Measurements from ENCODE around the gene ALDH1B1. TPM values are rescaled to one million over a fixed set of nuclear protein-coding genes. Genes with fewer than 3 reads are reported as not detected.

The ALDH1B1 gene
- polyA plus RNA-seq, 1 donor (not counting 4 experiments of a cell fraction or from before 2014, with no cell fraction given): 14.4 TPM

DNA sequence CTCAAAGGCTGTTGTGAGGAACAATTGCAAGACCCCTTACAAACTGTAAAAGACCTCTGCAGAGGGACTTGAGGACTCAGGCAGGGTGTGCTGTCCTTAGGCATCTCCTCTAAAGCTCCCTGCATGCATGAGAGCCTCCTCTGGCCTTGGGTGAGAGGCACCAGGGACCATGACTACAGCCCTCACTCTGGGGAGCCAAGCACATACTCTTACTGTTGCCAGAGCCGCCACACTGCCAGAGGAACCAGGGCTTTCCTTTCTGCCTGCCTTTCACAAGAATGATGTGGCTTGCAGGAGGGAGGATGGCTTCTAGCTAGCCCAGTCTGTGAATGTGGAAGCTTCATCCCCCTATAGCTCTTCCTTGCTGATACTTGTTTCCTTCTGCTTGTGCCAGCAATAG lies 25.9 kb downstream of the ALDH1B1 start:
- Histone ChIP-seq H3K4me3 (ENCODE audit: control insufficient read depth in 2 of 3, extremely low read depth in 1 of 3, insufficient read depth in 2 of 3, low read depth in 1 of 3, low read length in 3 of 3) (no peak overlapping the region), H3K79me2 (ENCODE audit: control insufficient read depth, insufficient read depth, low read length) (no peaks in the 10 kb centered on the region), H3K4me1 (ENCODE audit: control insufficient read depth, extremely low read depth, insufficient read depth, low read length) (no peaks in the 10 kb centered on the region), H3K4me2 (ENCODE audit: control insufficient read depth, extremely low read depth, insufficient read depth, low read depth, low read length) (no peak overlapping the region), H3K27ac (ENCODE audit: control insufficient read depth, insufficient read depth, low read length) (no peak overlapping the region), H3K9ac (ENCODE audit: control insufficient read depth, extremely low read depth, insufficient read depth, low read length) (no peak overlapping the region), H3K9me1 (ENCODE audit: control insufficient read depth, extremely low read depth, insufficient read depth, low read length) (no peaks in the 10 kb centered on the region), H3K36me3 (ENCODE audit: control insufficient read depth in 2 of 2, extremely low read depth in 1 of 2, insufficient read depth in 2 of 2, low read length in 2 of 2) (no peaks in the 10 kb centered on the region), H3K9me3 (ENCODE audit: control insufficient read depth, low read depth, low read length) (no peaks in the 10 kb centered on the region), H3K27me3 (ENCODE audit: control insufficient read depth, extremely low read depth, insufficient read depth, low read length) (peaks cover 44% of the 10 kb centered on the region), H4K20me1 (ENCODE audit: control insufficient read depth, extremely low read depth, insufficient read depth, low read length) (no peaks in the 10 kb centered on the region), H2AFZ (ENCODE audit: control insufficient read depth, low read length) (no peak overlapping the region)
- dilution Hi-C loops (cut with MboI; ENCODE audit: extremely low pct_ligation_motif_present, low sequenced_read_pairs): no loop called here
- no peak for DNase-seq (ENCODE audit: low read depth, low spot score)
- FAIRE-seq: no peak
- TF ChIP-seq, protein P1, sequence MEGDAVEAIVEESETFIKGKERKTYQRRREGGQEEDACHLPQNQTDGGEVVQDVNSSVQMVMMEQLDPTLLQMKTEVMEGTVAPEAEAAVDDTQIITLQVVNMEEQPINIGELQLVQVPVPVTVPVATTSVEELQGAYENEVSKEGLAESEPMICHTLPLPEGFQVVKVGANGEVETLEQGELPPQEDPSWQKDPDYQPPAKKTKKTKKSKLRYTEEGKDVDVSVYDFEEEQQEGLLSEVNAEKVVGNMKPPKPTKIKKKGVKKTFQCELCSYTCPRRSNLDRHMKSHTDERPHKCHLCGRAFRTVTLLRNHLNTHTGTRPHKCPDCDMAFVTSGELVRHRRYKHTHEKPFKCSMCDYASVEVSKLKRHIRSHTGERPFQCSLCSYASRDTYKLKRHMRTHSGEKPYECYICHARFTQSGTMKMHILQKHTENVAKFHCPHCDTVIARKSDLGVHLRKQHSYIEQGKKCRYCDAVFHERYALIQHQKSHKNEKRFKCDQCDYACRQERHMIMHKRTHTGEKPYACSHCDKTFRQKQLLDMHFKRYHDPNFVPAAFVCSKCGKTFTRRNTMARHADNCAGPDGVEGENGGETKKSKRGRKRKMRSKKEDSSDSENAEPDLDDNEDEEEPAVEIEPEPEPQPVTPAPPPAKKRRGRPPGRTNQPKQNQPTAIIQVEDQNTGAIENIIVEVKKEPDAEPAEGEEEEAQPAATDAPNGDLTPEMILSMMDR (optimal IDR thresholded peaks at IDR 0.05 in 1 of 3, IDR thresholded peaks at IDR 0.05 in 1 of 3, conservative IDR thresholded peaks at IDR 0.05 in 1 of 3; ENCODE audit: extremely low read depth in 1 of 3, insufficient read depth in 2 of 3, low read length in 3 of 3): no peak
- no peak for TF ChIP-seq EZH2 (IDR thresholded peaks at IDR 0.05; ENCODE audit: low read length)

DNA sequence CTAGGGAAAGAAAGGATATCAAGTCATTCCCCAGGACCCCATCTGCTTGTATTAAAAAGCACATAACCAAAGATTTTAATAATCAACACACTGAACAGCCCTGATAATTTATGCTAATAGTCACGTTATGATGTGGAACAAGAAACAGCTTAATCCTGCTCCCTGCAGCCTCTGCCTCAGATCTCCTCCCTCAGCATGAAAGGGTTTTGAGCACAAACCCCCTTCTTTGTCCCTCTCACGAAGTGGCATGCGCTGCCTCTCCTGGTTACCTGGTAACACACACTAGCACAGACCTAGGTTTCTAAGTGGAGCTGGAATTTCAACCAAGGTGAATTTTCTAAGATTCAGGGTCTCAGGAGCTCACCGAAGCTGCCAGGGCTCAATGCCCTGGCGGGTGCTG lies 26.7 kb downstream of the ALDH1B1 start:
- Histone ChIP-seq H3K9me1 (ENCODE audit: control insufficient read depth, extremely low read depth, insufficient read depth, low read length) (no peaks in the 10 kb centered on the region), H3K9me3 (ENCODE audit: control insufficient read depth, low read depth, low read length) (no peaks in the 10 kb centered on the region), H4K20me1 (ENCODE audit: control insufficient read depth, extremely low read depth, insufficient read depth, low read length) (no peaks in the 10 kb centered on the region), H3K4me1 (ENCODE audit: control insufficient read depth, extremely low read depth, insufficient read depth, low read length) (no peaks in the 10 kb centered on the region), H3K27ac (ENCODE audit: control insufficient read depth, insufficient read depth, low read length) (no peak overlapping the region), H3K4me3 (ENCODE audit: control insufficient read depth in 2 of 3, extremely low read depth in 1 of 3, insufficient read depth in 2 of 3, low read depth in 1 of 3, low read length in 3 of 3) (no peak overlapping the region), H2AFZ (ENCODE audit: control insufficient read depth, low read length) (no peak overlapping the region), H3K36me3 (ENCODE audit: control insufficient read depth in 2 of 2, extremely low read depth in 1 of 2, insufficient read depth in 2 of 2, low read length in 2 of 2) (no peaks in the 10 kb centered on the region), H3K9ac (ENCODE audit: control insufficient read depth, extremely low read depth, insufficient read depth, low read length) (no peak overlapping the region), H3K4me2 (ENCODE audit: control insufficient read depth, extremely low read depth, insufficient read depth, low read depth, low read length) (no peak overlapping the region), H3K79me2 (ENCODE audit: control insufficient read depth, insufficient read depth, low read length) (no peaks in the 10 kb centered on the region), H3K27me3 (ENCODE audit: control insufficient read depth, extremely low read depth, insufficient read depth, low read length) (peaks cover 41% of the 10 kb centered on the region)
- DNase-seq (ENCODE audit: low read depth, low spot score) (no peak), FAIRE-seq (no peak)
- no peak for TF ChIP-seq EZH2 (IDR thresholded peaks at IDR 0.05; ENCODE audit: low read length)
- TF ChIP-seq, protein P1 (optimal IDR thresholded peaks at IDR 0.05 in 1 of 3, IDR thresholded peaks at IDR 0.05 in 1 of 3, conservative IDR thresholded peaks at IDR 0.05 in 1 of 3; ENCODE audit: extremely low read depth in 1 of 3, insufficient read depth in 2 of 3, low read length in 3 of 3): no peak
- dilution Hi-C loops (cut with MboI; ENCODE audit: extremely low pct_ligation_motif_present, low sequenced_read_pairs): no loop called here

Data from keratinocyte (primary cell).